HCT116 (cell line): ENCODE measurements around the gene TLR9. TPM values are rescaled to one million over a fixed set of nuclear protein-coding genes. Genes with fewer than 3 reads are reported as not detected.

Source experiments
- ATAC-seq: fragments of 200-7000 bp; cut with Tn5 transposase; 2 replicates; pipeline ENCODE4 v1.9.1; 2020; ENCODE audit warnings: mild to moderate bottlenecking, moderate library complexity
- BruUV-seq: library from RNA; stranded (reverse); fragments of 400-500 nt; replicated peaks from 2 replicates; lab custom pipeline; 2021; lab: Mats Ljungman, UMichigan
- CTCF ChIA-PET: fragments of 300-600 bp; sonication (Branson Sonifier 250); formaldehyde crosslinking; loops from one replicate; lab custom pipeline; 2021; ENCODE audit warnings: antibody characterized with exemption; lab: Charles Lee
- POLR2A ChIA-PET: fragments of 300-600, 350-600 bp; sonication (Branson Sonifier 250); formaldehyde crosslinking; loops from one replicate; lab custom pipeline; 2021; ENCODE audit warnings: antibody characterized with exemption; lab: Charles Lee
- RAD21 ChIA-PET, 2 experiments: fragments of 300-600 bp; sonication (Branson Sonifier 250); formaldehyde crosslinking; loops; one replicate each; lab custom pipeline; 2023; ENCODE audit warnings: low total read pairs in 2 of 2; ENCODE audit not compliant: uncharacterized antibody in 2 of 2, unreplicated experiment in 2 of 2, low non-redundant PET in 1 of 2; lab: Charles Lee
- DNase-seq: peaks from one replicate; pipeline ENCODE4 v3.0.0-alpha.2; 2010; ENCODE audit warnings: low read depth, low spot score
- H2AFZ ChIP-seq: fragments of 200-600 bp; shearing (Covaris generic), sonication (generic); 2 replicates; pipeline ENCODE4 v1.6.1; 2017; ENCODE audit warnings: low read depth, mixed run types, mixed read lengths, antibody characterized with exemption, low read length; ENCODE audit not compliant: poor library complexity, severe bottlenecking
- H3K27ac ChIP-seq: 2 replicates; pipeline ENCODE4 v1.5.1; 2012; ENCODE audit warnings: low read depth, low read length
- H3K27me3 ChIP-seq: fragments of 200-600 bp; sonication (generic); 2 replicates; pipeline ENCODE4 v1.6.1; 2016; ENCODE audit warnings: mixed run types, low read length, mixed read lengths; ENCODE audit not compliant: insufficient read depth
- H3K36me3 ChIP-seq, 2 experiments: fragments of 200-500 bp in 1 of 2; fragments of 200-600 bp in 1 of 2; sonication (Bioruptor generic) in 1 of 2; sonication (generic) in 1 of 2; 2 replicates each; pipeline versions ENCODE4 v1.5.1 to v1.6.1; 2014 to 2016; ENCODE audit warnings: low read length in 2 of 2, inconsistent platforms in 1 of 2, mixed read lengths in 1 of 2, mixed run types in 1 of 2; ENCODE audit not compliant: insufficient read depth in 2 of 2, control insufficient read depth in 1 of 2
- H3K4me1 ChIP-seq, 2 experiments: fragments of 200-600 bp in 1 of 2; sonication (generic) in 1 of 2; 2 replicates each; pipeline versions ENCODE4 v1.5.1 to v1.6.1; 2012 to 2017; ENCODE audit warnings: low read length in 2 of 2, inconsistent platforms in 1 of 2, mild to moderate bottlenecking in 1 of 2, mixed read lengths in 1 of 2, mixed run types in 1 of 2, moderate library complexity in 1 of 2; ENCODE audit not compliant: insufficient read depth in 2 of 2, control insufficient read depth in 1 of 2
- H3K4me2 ChIP-seq: fragments of 200-600 bp; sonication (generic); 2 replicates; pipeline ENCODE4 v1.6.1; 2017; ENCODE audit warnings: mixed run types, low read length, mixed read lengths
- H3K4me3 ChIP-seq, 2 experiments: fragments of 200-600 bp in 1 of 2; sonication (generic) in 1 of 2; replicated peaks in 1 of 2; 2 replicates each; pipeline ENCODE4 v1.5.1; 2011 to 2016; ENCODE audit warnings: low read length in 2 of 2, control low read depth in 1 of 2, low read depth in 1 of 2, mild to moderate bottlenecking in 1 of 2, mixed read lengths in 1 of 2, mixed run types in 1 of 2
- H3K79me2 ChIP-seq: fragments of 200-600 bp; sonication (generic); 2 replicates; pipeline ENCODE4 v1.6.1; 2017; ENCODE audit warnings: mild to moderate bottlenecking, mixed run types, low read length, moderate library complexity, mixed read lengths; ENCODE audit not compliant: insufficient read depth
- H3K9ac ChIP-seq: fragments of 200-600 bp; sonication (generic); 2 replicates; pipeline ENCODE4 v1.6.1; 2016; ENCODE audit warnings: low read length, mixed read lengths
- H3K9me2 ChIP-seq: fragments of 200-600 bp; sonication (generic), shearing (Covaris generic); 2 replicates; pipeline ENCODE4 v1.6.1; 2017; ENCODE audit warnings: mixed run types, mild to moderate bottlenecking, moderate library complexity; ENCODE audit not compliant: insufficient read depth
- H3K9me3 ChIP-seq, 2 experiments: fragments of 200-500 bp in 1 of 2; fragments of 200-600 bp in 1 of 2; sonication (Bioruptor generic) in 1 of 2; sonication (generic) in 1 of 2; 2 replicates each; pipeline ENCODE4 v1.6.1; 2014 to 2017; ENCODE audit warnings: low read length in 2 of 2, mixed read lengths in 2 of 2, inconsistent platforms in 1 of 2, low read depth in 1 of 2, mild to moderate bottlenecking in 1 of 2, mixed run types in 1 of 2, moderate library complexity in 1 of 2; ENCODE audit not compliant: control insufficient read depth in 1 of 2, insufficient read depth in 1 of 2
- H4K20me1 ChIP-seq: fragments of 200-600 bp; sonication (generic), shearing (Covaris generic); 2 replicates; pipeline ENCODE4 v1.6.1; 2017; ENCODE audit warnings: mixed run types, mild to moderate bottlenecking, moderate library complexity; ENCODE audit not compliant: insufficient read depth
- ELF1 ChIP-seq: IDR thresholded peaks from 2 replicates; pipeline ENCODE4 v1.6.1; 2012; ENCODE audit warnings: low read depth, borderline replicate concordance
- POLR2AphosphoS5 ChIP-seq: IDR thresholded peaks from 2 replicates; pipeline ENCODE4 v1.6.1; 2011; ENCODE audit warnings: mild to moderate bottlenecking, low read depth, low read length, moderate library complexity
- RAD21 ChIP-seq: IDR thresholded peaks from 2 replicates; pipeline ENCODE4 v1.6.1; 2012; ENCODE audit warnings: low read depth, mild to moderate bottlenecking
- REST ChIP-seq: IDR thresholded peaks from 2 replicates; pipeline ENCODE4 v1.6.1; 2012; ENCODE audit warnings: low read depth
- SP1 ChIP-seq: IDR thresholded peaks from 2 replicates; pipeline ENCODE4 v1.6.1; 2012; ENCODE audit warnings: low read depth
- intact Hi-C: fragments of 100-400 bp; cut with micrococcal nuclease; formaldehyde crosslinking; loops from 2 replicates; pipeline ENCODE4 v1.10.0; 2022
- total RNA-seq: library from RNA; stranded (reverse); gene quantifications from one replicate; pipeline ENCODE4 v1.2.1, GENCODE V29; 2021; ENCODE audit not compliant: unreplicated experiment

Gene TLR9
- total RNA-seq, 1 experiment from 2014 or later, result 0.15 TPM

- POLR2A ChIA-PET, result interaction anchor here (0.6 kb wide), 1 partner anchor 222 kb away, joined by 4 read pairs; no protein-coding TSS in a partner anchor
- Histone ChIP-seq H3K4me2 (peak overlapping the region; percentile 69), H3K4me3 (no peak overlapping the region), H3K79me2 (no peaks in the 10 kb centered on the region), H2AFZ (no peak overlapping the region), H3K9me2 (no peaks in the 10 kb centered on the region), H3K9me3 (no peaks in the 10 kb centered on the region), H3K36me3 (peaks cover 8 to 10% of the 10 kb centered on the region in 2 experiments), H3K27ac (peak overlapping the region; percentile 68), H3K27me3 (no peaks in the 10 kb centered on the region), H3K9ac (no peak overlapping the region; the same call in 1 of the 2 replicates), H4K20me1 (no peaks in the 10 kb centered on the region), H3K4me1 (peaks cover 21 to 42% of the 10 kb centered on the region in 2 experiments)
- no peak for TF ChIP-seq ELF1
- no peak for DNase-seq
- RAD21 ChIA-PET, result interaction anchor here in 1 of 2 experiments (1.4 kb wide), 1 partner anchor 121 kb away, joined by 5 read pairs; no protein-coding TSS in a partner anchor
- CTCF ChIA-PET, result interaction anchor here (1.2 to 5.4 kb wide), 2 partner anchors 19 to 121 kb away, joined by 4 to 55 read pairs; no protein-coding TSS in a partner anchor
- no TSS peak for BruUV-seq
- intact Hi-C loops, result loop anchor here (5.0 kb wide), 1 partner anchor 66 kb away; the partner anchor contains the start of gene POC1A
- ATAC-seq, result no peak
Observed at GRCh38 chr3:52218454-52218853, 7.0 kb downstream of the TLR9 start.

GRCh38 chr3:52218026-52218425 lies 7.4 kb downstream of the TLR9 start:
- no peaks in the 10 kb centered on the region for H3K9me3 ChIP-seq
- H2AFZ ChIP-seq, result no peak overlapping the region
- ChIA-PET CTCF (interaction anchor here (1.2 to 5.4 kb wide), 2 partner anchors 19 to 121 kb away, joined by 4 to 55 read pairs; no protein-coding TSS in a partner anchor), POLR2A (interaction anchor here (1.6 kb wide), 1 partner anchor 19 kb away, joined by 4 read pairs; no protein-coding TSS in a partner anchor)
- H3K4me2 ChIP-seq, result peak overlapping the region; percentile 69
- H3K9me2 ChIP-seq, result no peaks in the 10 kb centered on the region
- no peak overlapping the region for H3K4me3 ChIP-seq
- DNase-seq, result no peak
- H3K4me1 ChIP-seq, result peaks cover 21 to 42% of the 10 kb centered on the region in 2 experiments
- H4K20me1 ChIP-seq, result no peaks in the 10 kb centered on the region
- BruUV-seq, result no TSS peak
- H3K27me3 ChIP-seq, result no peaks in the 10 kb centered on the region
- intact Hi-C loops, result loop anchor here (5.0 kb wide), 1 partner anchor 66 kb away; the partner anchor contains the start of gene POC1A
- peaks cover 11 to 15% of the 10 kb centered on the region in 2 experiments for H3K36me3 ChIP-seq
- no peak for ATAC-seq
- peak overlapping the region; percentile 68 for H3K27ac ChIP-seq
- H3K9ac ChIP-seq, result peak overlapping the region; percentile 39; the same call in 1 of the 2 replicates
- TF ChIP-seq RAD21 (no peak), REST (no peak), POLR2AphosphoS5 (no peak), SP1 (no peak)
- TF ChIP-seq, all 23 proteins: peak for 0
- RAD21 ChIA-PET, result no interaction called here
- no peaks in the 10 kb centered on the region for H3K79me2 ChIP-seq
